Placental epithelial cell (primary cell): Measurements from ENCODE around the gene SELENOS. TPM values are rescaled to one million over a fixed set of nuclear protein-coding genes. Genes with fewer than 3 reads are reported as not detected.

Experiments
- total RNA-seq: library from RNA; depleted of rRNA; stranded (reverse); fragments of >200 nt; gene quantifications from 2 replicates; pipeline ENCODE4 v1.2.3, GENCODE V29; 2012

Gene SELENOS
- total RNA-seq: 54.2 and 55.0 TPM in 2 replicates

GRCh38 chr15:101277038-101277822, at the start of gene SELENOS:
SELENOS (minus strand) TSS chr15:101277485; CDS start chr15:101277417, 68 bp downstream.

GRCh38 chr15:101294731-101295606, 17.7 kb upstream of the SELENOS start, which contains the start of gene SNRPA1:
SNRPA1 (minus strand) TSS chr15:101295248; CDS start chr15:101295178, 70 bp downstream.

GRCh38 chr15:101251830-101252820, 25.2 kb downstream of the SELENOS start, which contains the start of gene CHSY1:
CHSY1 (minus strand) TSS chr15:101252048; CDS start chr15:101251456, 592 bp downstream.

Other genes with a start within 250 kb of the SELENOS start
- 12.2 and 12.7 TPM in 2 replicates for gene CHSY1, start 25.4 kb downstream of the SELENOS start, total RNA-seq
- 13.0 and 38.4 TPM in 2 replicates for gene SNRPA1, start 17.8 kb upstream of the SELENOS start, total RNA-seq
- 2.4 and 5.5 TPM in 2 replicates for gene PCSK6, start 212.2 kb upstream of the SELENOS start, total RNA-seq